HG03039 (cell line): ENCODE data around the gene MTCH1.
"Not testable (repeated sequence)": the region's sequence is repeated elsewhere in the genome, so short reads cannot be mapped to it uniquely, and the experiment has no call there.

ENCODE experiments used
- ATAC-seq: cut with Tn5 transposase; IDR thresholded peaks from one replicate; pipeline ENCODE4 v1.9.1; 2021; ENCODE audit warnings: mild to moderate bottlenecking, moderate library complexity; ENCODE audit not compliant: unreplicated experiment

MTCH1 gene

GRCh38 chr6:36954262-36954931 lies 31.6 kb downstream of the MTCH1 start, which contains the start of gene PI16:
TSS of gene PI16 (plus strand) at chr6:36954738. CDS start at chr6:36954761, 23 bp downstream.
- no peak for ATAC-seq

- no peak for ATAC-seq
Measured at GRCh38 chr6:36953931-36954261, 32.1 kb downstream of the MTCH1 start.

GRCh38 chr6:36949636-36950035 lies 36.4 kb downstream of the MTCH1 start:
- ATAC-seq: no peak

- not testable (repeated sequence) for ATAC-seq
Measured at GRCh38 chr6:36949076-36949475, 36.9 kb downstream of the MTCH1 start.

- no peak for ATAC-seq
Measured at GRCh38 chr6:36947570-36948351, 38.2 kb downstream of the MTCH1 start.

GRCh38 chr6:36946526-36946925 lies 39.5 kb downstream of the MTCH1 start:
- ATAC-seq: no peak

- no peak for ATAC-seq
Measured at GRCh38 chr6:36945301-36945700, 40.7 kb downstream of the MTCH1 start.

GRCh38 chr6:36944650-36945049 lies 41.3 kb downstream of the MTCH1 start:
- no peak for ATAC-seq

GRCh38 chr6:36942329-36942728 lies 43.7 kb downstream of the MTCH1 start:
- not testable (repeated sequence) for ATAC-seq

- ATAC-seq: not testable (repeated sequence)
Measured at GRCh38 chr6:36941561-36941960, 44.4 kb downstream of the MTCH1 start.

- ATAC-seq: no peak
Measured at GRCh38 chr6:36940027-36940426, 46.0 kb downstream of the MTCH1 start.

- not testable (repeated sequence) for ATAC-seq
Measured at GRCh38 chr6:36939005-36939404, 47.0 kb downstream of the MTCH1 start.

GRCh38 chr6:36938536-36938935 lies 47.5 kb downstream of the MTCH1 start:
- no peak for ATAC-seq

GRCh38 chr6:36937896-36938295 lies 48.1 kb downstream of the MTCH1 start:
- no peak for ATAC-seq

GRCh38 chr6:36936824-36937223 lies 49.2 kb downstream of the MTCH1 start:
- ATAC-seq: no peak

- ATAC-seq: no peak
Measured at GRCh38 chr6:36934901-36935300, 51.1 kb downstream of the MTCH1 start.

GRCh38 chr6:36933519-36933918 lies 52.5 kb downstream of the MTCH1 start:
- ATAC-seq: no peak

GRCh38 chr6:36933102-36933501 lies 52.9 kb downstream of the MTCH1 start:
- ATAC-seq: no peak

- no peak for ATAC-seq
Measured at GRCh38 chr6:36930483-36930882, 55.5 kb downstream of the MTCH1 start.

GRCh38 chr6:36929607-36930006 lies 56.4 kb downstream of the MTCH1 start:
- no peak for ATAC-seq

GRCh38 chr6:36929152-36929551 lies 56.8 kb downstream of the MTCH1 start:
- ATAC-seq: no peak

GRCh38 chr6:36928547-36928918 lies 57.5 kb downstream of the MTCH1 start:
- ATAC-seq: no peak
